GM12878 (cell line): ENCODE measurements around the gene OR4D5.

ENCODE experiments used
- FOXM1 ChIP-seq: IDR thresholded peaks from 2 replicates; pipeline ENCODE4 v1.6.1; 2012; ENCODE audit warnings: low read depth, mild to moderate bottlenecking, inconsistent platforms, low read length, moderate library complexity
- JUND ChIP-seq: IDR thresholded peaks from 2 replicates; pipeline ENCODE4 v1.6.1; 2012; ENCODE audit warnings: low read depth, mild to moderate bottlenecking, low read length, improper control_type of control experiment, moderate library complexity
- POLR2AphosphoS5 ChIP-seq: IDR thresholded peaks from 2 replicates; pipeline ENCODE4 v1.6.1; 2011; ENCODE audit warnings: mild to moderate bottlenecking, low read length, inconsistent platforms
- RCOR1 ChIP-seq: conservative IDR thresholded peaks from 2 replicates; pipeline ENCODE4 v1.6.1; 2012; ENCODE audit warnings: low read depth, low read length, improper control_type of control experiment
- SREBF2 ChIP-seq: IDR thresholded peaks from 2 replicates; pipeline ENCODE4 v1.6.1; 2012; ENCODE audit warnings: mild to moderate bottlenecking, low read length
- YY1 ChIP-seq: IDR thresholded peaks from 2 replicates; pipeline ENCODE4 v1.6.1; 2011; ENCODE audit warnings: low read depth, mild to moderate bottlenecking, low read length
- TF ChIP-seq, protein P1 (sequence below): IDR thresholded peaks from 2 replicates; pipeline ENCODE4 v1.6.1; 2011; ENCODE audit warnings: borderline replicate concordance, low read depth, mild to moderate bottlenecking, moderate library complexity, mixed read lengths, low read length; ENCODE audit not compliant: insufficient read depth; ENCODE audit errors: extremely low read length
- TF ChIP-seq, protein P2 (sequence below): IDR thresholded peaks from 2 replicates; pipeline ENCODE4 v1.6.1; 2011; ENCODE audit warnings: low read depth, low read length, improper control_type of control experiment, borderline replicate concordance

DNA sequence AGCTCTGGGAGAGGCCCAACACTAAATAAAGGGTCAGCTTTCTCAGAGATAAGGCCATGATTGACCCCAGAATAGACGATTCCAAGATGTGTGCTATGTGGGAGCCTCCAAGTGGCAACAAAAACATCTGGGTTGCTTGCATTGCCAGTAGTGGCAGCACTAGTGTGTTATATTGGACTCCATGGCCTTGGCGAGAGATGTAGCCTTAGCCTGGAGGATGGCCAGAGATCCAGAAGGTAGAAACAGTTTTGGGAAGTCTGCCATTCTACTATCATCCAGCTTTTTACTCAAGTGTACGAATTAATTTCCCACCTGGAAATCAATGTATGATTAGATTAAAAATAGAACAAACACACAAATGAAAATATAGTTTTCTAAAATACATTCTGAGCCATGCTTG lies 34.5 kb upstream of the OR4D5 start:
- TF ChIP-seq SREBF2 (no peak), FOXM1 (no peak), RCOR1 (no peak), POLR2AphosphoS5 (no peak), JUND (no peak), YY1 (no peak)
- TF ChIP-seq, protein P1, sequence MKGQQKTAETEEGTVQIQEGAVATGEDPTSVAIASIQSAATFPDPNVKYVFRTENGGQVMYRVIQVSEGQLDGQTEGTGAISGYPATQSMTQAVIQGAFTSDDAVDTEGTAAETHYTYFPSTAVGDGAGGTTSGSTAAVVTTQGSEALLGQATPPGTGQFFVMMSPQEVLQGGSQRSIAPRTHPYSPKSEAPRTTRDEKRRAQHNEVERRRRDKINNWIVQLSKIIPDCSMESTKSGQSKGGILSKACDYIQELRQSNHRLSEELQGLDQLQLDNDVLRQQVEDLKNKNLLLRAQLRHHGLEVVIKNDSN = no peak
- TF ChIP-seq, protein P2, sequence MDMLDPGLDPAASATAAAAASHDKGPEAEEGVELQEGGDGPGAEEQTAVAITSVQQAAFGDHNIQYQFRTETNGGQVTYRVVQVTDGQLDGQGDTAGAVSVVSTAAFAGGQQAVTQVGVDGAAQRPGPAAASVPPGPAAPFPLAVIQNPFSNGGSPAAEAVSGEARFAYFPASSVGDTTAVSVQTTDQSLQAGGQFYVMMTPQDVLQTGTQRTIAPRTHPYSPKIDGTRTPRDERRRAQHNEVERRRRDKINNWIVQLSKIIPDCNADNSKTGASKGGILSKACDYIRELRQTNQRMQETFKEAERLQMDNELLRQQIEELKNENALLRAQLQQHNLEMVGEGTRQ = no peak
